Astrocyte (in vitro differentiated cells and primary cell): ENCODE measurements around the gene ADD1. TPM values are rescaled to one million over a fixed set of nuclear protein-coding genes. Genes with fewer than 3 reads are reported as not detected.

ENCODE experiments used
- DNase-seq: peaks from one replicate; pipeline ENCODE4 v3.0.0-alpha.2; 2010; ENCODE audit warnings: low read depth
- FAIRE-seq: peaks from 2 replicates; lab custom pipeline; 2011; peaks lifted over from hg19 to GRCh38; lab: Jason Lieb, UNC
- H2AFZ ChIP-seq: 2 replicates; pipeline ENCODE4 v1.6.0; 2012; ENCODE audit warnings: low read depth, low read length, inconsistent platforms
- H3K27ac ChIP-seq: 2 replicates; pipeline ENCODE4 v1.5.1; 2011; ENCODE audit warnings: low read depth, low read length, inconsistent platforms
- H3K27me3 ChIP-seq: 2 replicates; pipeline ENCODE4 v1.6.0; 2011; ENCODE audit warnings: low read length, inconsistent platforms; ENCODE audit not compliant: insufficient read depth
- H3K36me3 ChIP-seq: 2 replicates; pipeline ENCODE4 v1.5.1; 2011; ENCODE audit warnings: low read length, inconsistent platforms; ENCODE audit not compliant: insufficient read depth
- H3K4me1 ChIP-seq: 2 replicates; pipeline ENCODE4 v1.5.1; 2011; ENCODE audit warnings: low read length, inconsistent platforms; ENCODE audit not compliant: insufficient read depth
- H3K4me2 ChIP-seq: 2 replicates; pipeline ENCODE4 v1.6.0; 2012; ENCODE audit warnings: low read length, inconsistent platforms
- H3K4me3 ChIP-seq: 2 replicates; pipeline ENCODE4 v1.5.1; 2011; ENCODE audit warnings: low read depth, mild to moderate bottlenecking, low read length, inconsistent platforms; ENCODE audit not compliant: insufficient read depth
- H3K79me2 ChIP-seq: 2 replicates; pipeline ENCODE4 v1.6.0; 2012; ENCODE audit warnings: mild to moderate bottlenecking, low read length, inconsistent platforms; ENCODE audit not compliant: insufficient read depth
- H3K9ac ChIP-seq: 2 replicates; pipeline ENCODE4 v1.6.0; 2012; ENCODE audit warnings: mild to moderate bottlenecking, low read length, inconsistent platforms
- H3K9me3 ChIP-seq: 2 replicates; pipeline ENCODE4 v1.5.1; 2012; ENCODE audit warnings: low read depth, mild to moderate bottlenecking, low read length, inconsistent platforms; ENCODE audit not compliant: insufficient read depth
- H4K20me1 ChIP-seq: 2 replicates; pipeline ENCODE4 v1.6.0; 2012; ENCODE audit warnings: low read length, inconsistent platforms; ENCODE audit not compliant: insufficient read depth
- H3K27ac Mint-ChIP-seq: one replicate; pipeline ENCODE4 v1.8.0; 2021; ENCODE audit warnings: mild to moderate bottlenecking, mixed read lengths; ENCODE audit not compliant: unreplicated experiment
- H3K27me3 Mint-ChIP-seq: one replicate; pipeline ENCODE4 v1.8.0; 2021; ENCODE audit warnings: low read depth, mixed read lengths; ENCODE audit not compliant: unreplicated experiment
- H3K36me3 Mint-ChIP-seq: one replicate; pipeline ENCODE4 v1.8.0; 2021; ENCODE audit warnings: low read depth, mixed read lengths; ENCODE audit not compliant: unreplicated experiment
- H3K4me1 Mint-ChIP-seq: one replicate; pipeline ENCODE4 v1.8.0; 2021; ENCODE audit warnings: low read depth, mixed read lengths; ENCODE audit not compliant: unreplicated experiment
- H3K4me3 Mint-ChIP-seq: one replicate; pipeline ENCODE4 v1.8.0; 2021; ENCODE audit warnings: mild to moderate bottlenecking, moderate library complexity, mixed read lengths; ENCODE audit not compliant: unreplicated experiment
- H3K9me3 Mint-ChIP-seq: one replicate; pipeline ENCODE4 v1.8.0; 2021; ENCODE audit warnings: mild to moderate bottlenecking, mixed read lengths; ENCODE audit not compliant: unreplicated experiment
- CTCF ChIP-seq: IDR thresholded peaks from 2 replicates; pipeline ENCODE4 v1.5.1; 2011; ENCODE audit warnings: low read depth, mild to moderate bottlenecking, inconsistent platforms, low read length, moderate library complexity; ENCODE audit not compliant: insufficient read depth
- EZH2 ChIP-seq: IDR thresholded peaks from 2 replicates; pipeline ENCODE4 v1.6.1; 2012; ENCODE audit warnings: mild to moderate bottlenecking, low read length, inconsistent platforms; ENCODE audit not compliant: insufficient read depth
- total RNA-seq: library from RNA; stranded (reverse); gene quantifications from 2 replicates; pipeline ENCODE4 v1.2.1, GENCODE V29; 2021

Gene ADD1
- total RNA-seq, 1 donor from 2014 or later, result 280 TPM

GRCh38 chr4:2950221-2950989 is 106.8 kb downstream of the ADD1 start:
- H4K20me1 ChIP-seq, result peaks cover 58% of the 10 kb centered on the region
- Mint-ChIP-seq H3K4me3 (no peak overlapping the region), H3K9me3 (no peaks in the 10 kb centered on the region), H3K27ac (peak overlapping the region; percentile 45), H3K27me3 (no peaks in the 10 kb centered on the region), H3K36me3 (peaks cover 46% of the 10 kb centered on the region), H3K4me1 (peaks cover 4% of the 10 kb centered on the region)
- peaks cover 55% of the 10 kb centered on the region for H3K36me3 ChIP-seq
- peaks cover 21% of the 10 kb centered on the region for H3K79me2 ChIP-seq
- no peak overlapping the region for H2AFZ ChIP-seq
- H3K9ac ChIP-seq, result no peak overlapping the region
- DNase-seq (no peak), FAIRE-seq (no peak)
- no peaks in the 10 kb centered on the region for H3K27me3 ChIP-seq
- H3K9me3 ChIP-seq, result no peaks in the 10 kb centered on the region
- H3K27ac ChIP-seq, result no peak overlapping the region
- TF ChIP-seq CTCF, result no peak
- no peak for TF ChIP-seq EZH2
- H3K4me1 ChIP-seq, result peaks cover 8% of the 10 kb centered on the region
- H3K4me2 ChIP-seq, result no peak overlapping the region
- H3K4me3 ChIP-seq, result no peak overlapping the region

GRCh38 chr4:2953496-2953895 is 109.9 kb downstream of the ADD1 start:
- Mint-ChIP-seq H3K27me3 (no peaks in the 10 kb centered on the region), H3K36me3 (peaks cover 38% of the 10 kb centered on the region), H3K4me3 (no peak overlapping the region), H3K4me1 (peaks cover 15% of the 10 kb centered on the region), H3K9me3 (no peaks in the 10 kb centered on the region), H3K27ac (no peak overlapping the region)
- Histone ChIP-seq H3K27me3 (no peaks in the 10 kb centered on the region), H3K36me3 (peaks cover 48% of the 10 kb centered on the region), H3K9ac (no peak overlapping the region), H2AFZ (no peak overlapping the region), H3K4me3 (no peak overlapping the region), H3K9me3 (no peaks in the 10 kb centered on the region), H3K4me1 (peaks cover 9% of the 10 kb centered on the region), H4K20me1 (peaks cover 59% of the 10 kb centered on the region), H3K4me2 (no peak overlapping the region), H3K27ac (no peak overlapping the region), H3K79me2 (peaks cover 35% of the 10 kb centered on the region)
- no peak for DNase-seq
- TF ChIP-seq CTCF, result no peak
- no peak for TF ChIP-seq EZH2
- FAIRE-seq, result no peak
